Naive thymus-derived CD4-positive, alpha-beta T cell (primary cell): ENCODE results near the gene C2CD2. TPM values are rescaled to one million over a fixed set of nuclear protein-coding genes. Genes with fewer than 3 reads are reported as not detected.

ENCODE experiments used
- ATAC-seq: fragments of 150-1000 bp; cut with Tn5 transposase; 2 replicates; pipeline ENCODE4 v1.10.0; 2021; ENCODE audit warnings: mild to moderate bottlenecking, moderate library complexity
- CTCF ChIA-PET: fragments of 350-600 bp; sonication (Branson Sonifier 250); formaldehyde crosslinking; loops from one replicate; lab custom pipeline; 2021; ENCODE audit warnings: antibody characterized with exemption; lab: Charles Lee
- POLR2A ChIA-PET: fragments of 350-600 bp; sonication (Branson Sonifier 250); formaldehyde crosslinking; loops from one replicate; lab custom pipeline; 2021; ENCODE audit warnings: antibody characterized with exemption, inconsistent platforms; lab: Charles Lee
- DNase-seq, 9 donors: peaks; one replicate each; pipeline versions ENCODE4 v3.0.0 to v3.0.0-alpha.2; 2020 to 2022; ENCODE audit warnings: mixed read lengths in 1 of 9
- H3K27ac ChIP-seq: one replicate; pipeline ENCODE4 v1.7.0; 2013; ENCODE audit warnings: mild to moderate bottlenecking, low read depth, low read length, moderate library complexity
- H3K27me3 ChIP-seq, 2 donors: one replicate each; pipeline ENCODE4 v1.7.0; 2013; ENCODE audit warnings: low read length in 2 of 2, mild to moderate bottlenecking in 2 of 2, moderate library complexity in 2 of 2; ENCODE audit not compliant: control insufficient read depth in 2 of 2, insufficient read depth in 2 of 2
- H3K36me3 ChIP-seq, 3 experiments: 1 replicate in 2 of 3; 2 replicates in 1 of 3; pipeline ENCODE4 v1.7.0; 2013; ENCODE audit warnings: low read length in 3 of 3, mild to moderate bottlenecking in 3 of 3, moderate library complexity in 1 of 3; ENCODE audit not compliant: insufficient read depth in 3 of 3, control insufficient read depth in 2 of 3
- H3K4me1 ChIP-seq, 2 donors: one replicate each; pipeline ENCODE4 v1.7.0; 2013; ENCODE audit warnings: low read length in 2 of 2, mild to moderate bottlenecking in 2 of 2, moderate library complexity in 1 of 2; ENCODE audit not compliant: control insufficient read depth in 2 of 2, insufficient read depth in 2 of 2
- H3K4me3 ChIP-seq: 2 replicates; pipeline ENCODE4 v1.7.0; 2013; ENCODE audit warnings: mild to moderate bottlenecking, low read length
- H3K9me3 ChIP-seq, 3 experiments: 1 replicate in 2 of 3; 2 replicates in 1 of 3; pipeline ENCODE4 v1.7.0; 2013; ENCODE audit warnings: low read length in 3 of 3; ENCODE audit not compliant: control insufficient read depth in 2 of 3
- H3K27ac Mint-ChIP-seq, 9 donors: one replicate each; pipeline ENCODE4 v1.8.0; 2020 to 2022; ENCODE audit warnings: mixed read lengths in 9 of 9, mild to moderate bottlenecking in 8 of 9, moderate library complexity in 5 of 9, inconsistent platforms in 2 of 9
- H3K27me3 Mint-ChIP-seq, 5 donors: one replicate each; pipeline ENCODE4 v1.8.0; 2021 to 2022; ENCODE audit warnings: mixed read lengths in 5 of 5, mild to moderate bottlenecking in 1 of 5
- H3K36me3 Mint-ChIP-seq, 5 donors: one replicate each; pipeline ENCODE4 v1.8.0; 2020 to 2022; ENCODE audit warnings: mixed read lengths in 5 of 5, mild to moderate bottlenecking in 3 of 5, inconsistent platforms in 1 of 5
- H3K4me1 Mint-ChIP-seq, 7 donors: one replicate each; pipeline ENCODE4 v1.8.0; 2020 to 2022; ENCODE audit warnings: mixed read lengths in 7 of 7, mild to moderate bottlenecking in 3 of 7, inconsistent platforms in 1 of 7
- H3K4me3 Mint-ChIP-seq, 10 donors: one replicate each; pipeline ENCODE4 v1.8.0; 2020 to 2022; ENCODE audit warnings: mild to moderate bottlenecking in 10 of 10, mixed read lengths in 10 of 10, moderate library complexity in 6 of 10, inconsistent platforms in 2 of 10
- H3K9me3 Mint-ChIP-seq, 11 donors: one replicate each; pipeline ENCODE4 v1.8.0; 2020 to 2022; ENCODE audit warnings: mixed read lengths in 11 of 11, mild to moderate bottlenecking in 4 of 11, inconsistent platforms in 1 of 11, moderate library complexity in 1 of 11
- intact Hi-C, 2 donors: fragments of 100-400 bp; cut with micrococcal nuclease; formaldehyde crosslinking; loops; one replicate each; pipeline ENCODE4 v1.15.1; 2023
- polyA plus RNA-seq, 2 donors: library from polyadenylated mRNA; unstranded; fragments of 300-500 nt; fragmentation: Illumina TruSeq; gene quantifications; one replicate each; pipeline ENCODE4 v1.2.3, GENCODE V29; 2021
- total RNA-seq, 6 experiments: library from RNA in 5 of 6; stranded (reverse) in 5 of 6; gene quantifications; 1 replicate in 5 of 6; 2 replicates in 1 of 6; pipeline ENCODE4 v1.2.3 and lab custom pipeline; 2021 to 2026

Gene C2CD2
- total and polyA plus RNA-seq, 7 experiments from 2014 or later: 2.8 to 14.8 (median 10.0) TPM

GRCh38 chr21:41926807-41927171 lies 27.0 kb downstream of the C2CD2 start:
- H3K9me3 Mint-ChIP-seq: peaks cover 0 to 1% (median 0%) of the 10 kb centered on the region in 11 donors
- intact Hi-C loops: loop anchor here (1.0 to 2.0 kb wide), 8 partner anchors 26 to 182 kb away; partner anchors contain the start of gene PRDM15 (in 2 of the 2)
- ChIA-PET POLR2A (interaction anchor here (0.5 to 3.9 kb wide), 9 partner anchors 9 to 1047 kb away, joined by 3 to 36 read pairs (median 5); partner anchors contain the start of gene PKNOX1), CTCF (interaction anchor here (0.7 to 2.2 kb wide), 5 partner anchors 8 to 643 kb away, joined by 3 to 14 read pairs (median 3); partner anchors contain the start of gene PRDM15)
- peak overlapping the region; percentile 88 to 99 (median 95) for H3K4me3 Mint-ChIP-seq
- Histone ChIP-seq H3K27ac (peak overlapping the region; percentile 91), H3K4me1 (peaks cover 12 to 37% of the 10 kb centered on the region in 2 donors), H3K36me3 (no peaks in the 10 kb centered on the region), H3K4me3 (peak overlapping the region; percentile 78), H3K27me3 (no peaks in the 10 kb centered on the region), H3K9me3 (no peaks in the 10 kb centered on the region)
- H3K4me1 Mint-ChIP-seq: peaks cover 43 to 66% (median 58%) of the 10 kb centered on the region in 7 donors
- peaks cover 0 to 5% (median 0%) of the 10 kb centered on the region in 5 donors for H3K36me3 Mint-ChIP-seq
- H3K27me3 Mint-ChIP-seq: no peaks in the 10 kb centered on the region
- H3K27ac Mint-ChIP-seq: peak overlapping the region; percentile 94 to 100 (median 99)
- ATAC-seq (peak; percentile 15), DNase-seq (no peak)

GRCh38 chr21:41926117-41926806 lies 27.6 kb downstream of the C2CD2 start:
- intact Hi-C loops: loop anchor here (1.0 to 2.0 kb wide), 8 partner anchors 27 to 183 kb away; partner anchors contain the start of gene PRDM15 (in 2 of the 2)
- DNase-seq: peak in 8 of 9 donors; percentile 36 to 75 (median 66)

GRCh38 chr21:41925767-41926116 lies 28.1 kb downstream of the C2CD2 start:
- Mint-ChIP-seq H3K4me1 (peaks cover 45 to 71% (median 61%) of the 10 kb centered on the region in 7 donors), H3K4me3 (peak overlapping the region; percentile 88 to 99 (median 95)), H3K36me3 (peaks cover 0 to 10% (median 0%) of the 10 kb centered on the region in 5 donors), H3K27ac (peak overlapping the region; percentile 94 to 100 (median 99)), H3K27me3 (no peaks in the 10 kb centered on the region), H3K9me3 (peaks cover 0 to 1% (median 0%) of the 10 kb centered on the region in 11 donors)
- intact Hi-C loops: loop anchor here (1.0 to 2.0 kb wide), 8 partner anchors 27 to 183 kb away; partner anchors contain the start of gene PRDM15 (in 2 of the 2)
- DNase-seq: no peak
- H3K27ac ChIP-seq: peak overlapping the region; percentile 91
- ATAC-seq: no peak
- H3K4me1 ChIP-seq: peaks cover 12 to 37% of the 10 kb centered on the region in 2 donors
- H3K27me3 ChIP-seq: no peaks in the 10 kb centered on the region
- ChIA-PET POLR2A (interaction anchor here (0.9 to 3.9 kb wide), 7 partner anchors 9 to 138 kb away, joined by 3 to 36 read pairs (median 9); partner anchors contain the start of gene ZBTB21), CTCF (interaction anchor here (0.7 to 1.8 kb wide), 2 partner anchors 46 to 182 kb away, joined by 3 to 6 read pairs; partner anchors contain the start of gene PRDM15)
- no peaks in the 10 kb centered on the region for H3K36me3 ChIP-seq
- peak overlapping the region; percentile 78 for H3K4me3 ChIP-seq
- no peaks in the 10 kb centered on the region for H3K9me3 ChIP-seq

More at GRCh38 chr21:41926117-41926806, 27.6 kb downstream of the C2CD2 start:
- ChIA-PET POLR2A (interaction anchor here (0.5 to 3.9 kb wide), 11 partner anchors 9 to 1048 kb away, joined by 3 to 36 read pairs (median 4); partner anchors contain the start of gene PKNOX1), CTCF (interaction anchor here (0.7 to 2.2 kb wide), 6 partner anchors 8 to 643 kb away, joined by 3 to 14 read pairs (median 3); partner anchors contain the start of gene PRDM15)
- Mint-ChIP-seq H3K27ac (peak overlapping the region; percentile 94 to 100 (median 99)), H3K4me1 (peaks cover 45 to 69% (median 61%) of the 10 kb centered on the region in 7 donors), H3K27me3 (no peaks in the 10 kb centered on the region), H3K9me3 (peaks cover 0 to 1% (median 0%) of the 10 kb centered on the region in 11 donors), H3K36me3 (peaks cover 0 to 8% (median 0%) of the 10 kb centered on the region in 5 donors), H3K4me3 (peak overlapping the region; percentile 88 to 99 (median 95))
- peak overlapping the region; percentile 78 for H3K4me3 ChIP-seq
- peak; percentile 85 for ATAC-seq
- H3K27ac ChIP-seq: peak overlapping the region; percentile 91
- H3K4me1 ChIP-seq: peaks cover 12 to 37% of the 10 kb centered on the region in 2 donors
- no peaks in the 10 kb centered on the region for H3K36me3 ChIP-seq
- no peaks in the 10 kb centered on the region for H3K27me3 ChIP-seq
- H3K9me3 ChIP-seq: no peaks in the 10 kb centered on the region

DNA sequence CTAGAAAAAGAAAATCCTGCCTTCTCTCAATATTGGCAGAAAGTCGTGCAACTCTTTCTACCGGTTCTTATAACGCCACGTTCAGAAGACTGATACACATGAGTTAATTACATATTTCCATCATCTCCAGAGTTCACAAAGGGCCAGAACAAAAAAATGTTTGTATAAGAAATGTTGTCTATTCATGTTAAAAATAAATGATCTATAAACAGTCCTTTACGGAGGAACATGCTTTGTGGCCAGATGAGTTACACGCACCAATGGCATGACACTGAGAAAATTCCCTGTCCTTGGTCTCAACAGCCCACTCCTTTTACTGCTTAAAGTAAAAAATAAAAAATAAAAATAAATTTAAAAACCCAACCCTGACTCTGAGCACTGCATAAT lies 29.5 kb downstream of the C2CD2 start:
- intact Hi-C loops: no loop called here
- Mint-ChIP-seq H3K27ac (peak overlapping the region in 8 of 9 donors; percentile 32 to 99 (median 92)), H3K4me3 (peak overlapping the region; percentile 6 to 99 (median 90)), H3K27me3 (no peaks in the 10 kb centered on the region), H3K9me3 (peaks cover 0 to 1% (median 0%) of the 10 kb centered on the region in 11 donors), H3K4me1 (peaks cover 45 to 74% (median 60%) of the 10 kb centered on the region in 7 donors), H3K36me3 (peaks cover 0 to 13% (median 3%) of the 10 kb centered on the region in 5 donors)
- ATAC-seq (no peak), DNase-seq (no peak)
- H3K36me3 ChIP-seq: peaks cover 0 to 2% (median 0%) of the 10 kb centered on the region in 3 experiments
- no peaks in the 10 kb centered on the region for H3K27me3 ChIP-seq
- H3K9me3 ChIP-seq: no peaks in the 10 kb centered on the region
- peak overlapping the region; percentile 25 for H3K27ac ChIP-seq
- peaks cover 12 to 37% of the 10 kb centered on the region in 2 donors for H3K4me1 ChIP-seq
- H3K4me3 ChIP-seq: no peak overlapping the region
- ChIA-PET CTCF (interaction anchor here (0.7 to 1.3 kb wide), 3 partner anchors 28 to 193 kb away, joined by 4 to 5 read pairs (median 4); no protein-coding TSS in a partner anchor), POLR2A (interaction anchor here (1.0 to 3.9 kb wide), 5 partner anchors 20 to 184 kb away, joined by 3 to 36 read pairs (median 4); partner anchors contain the start of gene ZBTB21)

DNA sequence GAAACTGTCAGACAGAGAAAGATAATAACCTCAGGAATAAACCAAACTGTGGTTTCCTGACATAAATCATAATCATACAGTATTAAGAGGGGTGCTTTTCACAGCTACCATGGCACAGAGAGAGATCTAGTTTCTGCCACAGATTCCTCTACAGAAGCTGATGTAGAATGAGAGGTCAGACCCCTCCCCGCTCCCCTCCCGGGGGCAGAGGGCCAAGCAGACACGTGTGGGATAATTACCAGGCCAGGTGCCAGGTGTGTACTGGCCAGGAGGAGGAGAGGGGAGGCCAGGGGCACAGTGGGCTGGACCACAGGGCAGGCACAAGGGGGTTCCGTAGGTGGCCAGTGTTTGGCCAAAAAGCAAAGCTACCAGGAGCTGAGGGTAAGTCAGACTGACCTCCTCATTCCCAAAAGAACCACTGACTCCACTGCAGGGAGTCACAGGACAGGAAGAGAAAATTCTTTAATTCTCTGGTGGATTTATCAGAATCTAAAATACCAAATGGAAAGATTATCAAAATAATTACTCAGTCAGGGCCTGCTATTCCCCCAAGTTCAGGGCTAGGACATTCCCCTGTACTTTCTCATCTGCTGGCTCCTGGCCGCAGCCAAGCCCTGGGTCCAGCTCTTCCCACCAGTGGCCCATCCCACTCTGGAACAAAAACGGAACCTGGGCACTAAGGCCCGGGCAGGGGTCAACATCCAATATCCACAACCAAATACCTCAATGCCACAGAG lies 30.0 kb downstream of the C2CD2 start:
- Mint-ChIP-seq H3K4me3 (peak overlapping the region; percentile 54 to 96 (median 78)), H3K36me3 (peaks cover 0 to 16% (median 3%) of the 10 kb centered on the region in 5 donors), H3K4me1 (peaks cover 45 to 72% (median 56%) of the 10 kb centered on the region in 7 donors), H3K9me3 (peaks cover 0 to 1% (median 0%) of the 10 kb centered on the region in 11 donors), H3K27me3 (no peaks in the 10 kb centered on the region), H3K27ac (peak overlapping the region; percentile 0 to 98 (median 87))
- Histone ChIP-seq H3K4me1 (peaks cover 12 to 37% of the 10 kb centered on the region in 2 donors), H3K36me3 (peaks cover 0 to 8% (median 0%) of the 10 kb centered on the region in 3 experiments), H3K4me3 (no peak overlapping the region), H3K27me3 (no peaks in the 10 kb centered on the region), H3K27ac (peak overlapping the region; percentile 25), H3K9me3 (no peaks in the 10 kb centered on the region)
- CTCF ChIA-PET: interaction anchor here (0.7 to 1.3 kb wide), 3 partner anchors 28 to 194 kb away, joined by 4 to 5 read pairs (median 4); no protein-coding TSS in a partner anchor
- intact Hi-C loops: no loop called here
- ATAC-seq (no peak), DNase-seq (no peak)
- POLR2A ChIA-PET: interaction anchor here (1.0 to 3.9 kb wide), 5 partner anchors 21 to 184 kb away, joined by 3 to 36 read pairs (median 4); no protein-coding TSS in a partner anchor
